HUES6 (cell line): ENCODE measurements around the gene COL27A1.

Experiments
- H3K27ac ChIP-seq: 2 replicates; pipeline ENCODE4 v1.7.0; 2013; ENCODE audit warnings: low read depth, mild to moderate bottlenecking, low read length, inconsistent platforms
- H3K27me3 ChIP-seq: 2 replicates; pipeline ENCODE4 v1.6.1; 2013; ENCODE audit warnings: low read length; ENCODE audit not compliant: control insufficient read depth, insufficient read depth
- H3K36me3 ChIP-seq: 2 replicates; pipeline ENCODE4 v1.6.1; 2013; ENCODE audit warnings: low read length; ENCODE audit not compliant: control insufficient read depth, insufficient read depth
- H3K4me1 ChIP-seq: 2 replicates; pipeline ENCODE4 v1.6.1; 2013; ENCODE audit warnings: low read length; ENCODE audit not compliant: control insufficient read depth, insufficient read depth
- H3K4me3 ChIP-seq: 2 replicates; pipeline ENCODE4 v1.5.1; 2013; ENCODE audit warnings: low read depth, low read length
- H3K9ac ChIP-seq: one replicate; pipeline ENCODE4 v1.6.1; 2013; ENCODE audit warnings: mild to moderate bottlenecking, low read length
- H3K9me3 ChIP-seq: 2 replicates; pipeline ENCODE4 v1.6.1; 2013; ENCODE audit warnings: low read depth, low read length; ENCODE audit not compliant: control insufficient read depth, insufficient read depth

COL27A1 gene

GRCh38 chr9:114235033-114235661 lies 79.8 kb downstream of the COL27A1 start:
- H3K36me3 ChIP-seq, result no peaks in the 10 kb centered on the region
- H3K27me3 ChIP-seq, result no peaks in the 10 kb centered on the region
- H3K9ac ChIP-seq, result no peak overlapping the region
- no peak overlapping the region for H3K27ac ChIP-seq
- no peaks in the 10 kb centered on the region for H3K9me3 ChIP-seq
- H3K4me3 ChIP-seq, result no peak overlapping the region
- no peaks in the 10 kb centered on the region for H3K4me1 ChIP-seq

DNA sequence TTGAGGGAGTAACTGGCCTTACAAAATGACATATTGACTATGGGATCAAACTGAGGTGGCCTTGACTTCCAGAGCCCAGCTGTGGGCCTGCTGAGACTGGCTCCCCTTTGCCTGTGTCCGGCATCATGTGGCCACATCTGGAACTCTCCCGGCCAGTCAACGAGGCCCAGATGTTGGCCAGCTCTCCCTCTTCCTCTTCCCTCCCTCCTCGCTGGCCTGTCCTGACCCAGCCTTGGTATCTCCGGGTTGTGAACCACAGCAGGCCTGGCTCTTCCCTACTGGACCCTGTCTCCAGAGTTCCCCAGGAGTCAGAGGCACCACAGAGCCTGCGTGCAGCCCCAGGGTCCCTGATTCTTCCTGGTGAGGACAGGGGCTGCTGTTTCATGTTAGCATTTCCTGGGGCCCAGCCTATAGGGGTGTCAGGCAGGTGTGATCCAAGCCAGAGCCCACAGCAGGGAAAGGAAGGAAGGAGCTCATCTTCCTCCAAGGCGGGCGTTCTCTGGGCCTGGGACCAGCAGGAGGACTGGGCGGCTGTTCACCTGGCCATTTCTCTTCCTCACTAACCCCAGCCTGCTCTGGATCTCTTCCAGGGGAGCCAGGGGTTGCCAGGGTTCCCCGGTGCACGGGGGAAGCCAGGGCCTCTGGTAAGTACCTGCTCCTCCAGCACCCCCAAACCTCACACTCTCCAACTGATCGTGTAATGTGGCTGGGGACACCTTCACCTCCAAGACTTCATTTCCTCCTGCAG lies 81.2 kb downstream of the COL27A1 start:
- Histone ChIP-seq H3K4me3 (no peak overlapping the region), H3K36me3 (peaks cover 4% of the 10 kb centered on the region; the same call in 1 of the 2 replicates), H3K4me1 (no peaks in the 10 kb centered on the region), H3K9ac (no peak overlapping the region), H3K27ac (no peak overlapping the region), H3K27me3 (no peaks in the 10 kb centered on the region), H3K9me3 (no peaks in the 10 kb centered on the region)

DNA sequence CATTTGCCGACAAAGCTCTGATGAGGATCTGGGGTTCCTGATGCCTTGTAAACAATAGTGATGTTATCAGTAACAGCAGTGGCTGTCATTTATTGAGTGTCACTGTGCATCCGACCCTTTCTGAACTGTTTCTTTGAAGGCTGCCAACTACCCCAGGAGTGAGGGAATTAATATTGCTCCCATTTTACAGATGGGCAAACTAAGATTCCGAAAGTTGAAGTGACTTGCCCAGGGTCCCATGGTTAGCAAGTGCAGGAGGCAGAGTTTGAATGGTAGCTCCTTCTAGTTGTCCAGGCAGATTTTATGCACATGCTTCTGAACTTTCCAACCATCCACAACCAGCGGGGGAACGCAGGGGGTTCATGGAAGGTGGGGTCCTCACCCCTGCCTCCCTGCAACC lies 81.9 kb downstream of the COL27A1 start:
- no peak overlapping the region for H3K27ac ChIP-seq
- H3K9ac ChIP-seq, result no peak overlapping the region
- H3K4me3 ChIP-seq, result no peak overlapping the region
- H3K36me3 ChIP-seq, result peaks cover 8% of the 10 kb centered on the region
- no peaks in the 10 kb centered on the region for H3K27me3 ChIP-seq
- no peaks in the 10 kb centered on the region for H3K4me1 ChIP-seq
- no peaks in the 10 kb centered on the region for H3K9me3 ChIP-seq

- peaks cover 11% of the 10 kb centered on the region for H3K36me3 ChIP-seq
Measured at GRCh38 chr9:114237781-114238180, 82.4 kb downstream of the COL27A1 start.

GRCh38 chr9:114238472-114238871 lies 83.1 kb downstream of the COL27A1 start:
- H3K9ac ChIP-seq, result no peak overlapping the region
- H3K27ac ChIP-seq, result no peak overlapping the region
- H3K27me3 ChIP-seq, result no peaks in the 10 kb centered on the region
- peaks cover 11% of the 10 kb centered on the region for H3K36me3 ChIP-seq
- H3K9me3 ChIP-seq, result no peaks in the 10 kb centered on the region
- H3K4me3 ChIP-seq, result no peak overlapping the region
- no peaks in the 10 kb centered on the region for H3K4me1 ChIP-seq

More at GRCh38 chr9:114237781-114238180, 82.4 kb downstream of the COL27A1 start:
- Histone ChIP-seq H3K9me3 (no peaks in the 10 kb centered on the region), H3K27me3 (no peaks in the 10 kb centered on the region), H3K9ac (no peak overlapping the region), H3K4me3 (no peak overlapping the region), H3K27ac (no peak overlapping the region), H3K4me1 (no peaks in the 10 kb centered on the region)

DNA sequence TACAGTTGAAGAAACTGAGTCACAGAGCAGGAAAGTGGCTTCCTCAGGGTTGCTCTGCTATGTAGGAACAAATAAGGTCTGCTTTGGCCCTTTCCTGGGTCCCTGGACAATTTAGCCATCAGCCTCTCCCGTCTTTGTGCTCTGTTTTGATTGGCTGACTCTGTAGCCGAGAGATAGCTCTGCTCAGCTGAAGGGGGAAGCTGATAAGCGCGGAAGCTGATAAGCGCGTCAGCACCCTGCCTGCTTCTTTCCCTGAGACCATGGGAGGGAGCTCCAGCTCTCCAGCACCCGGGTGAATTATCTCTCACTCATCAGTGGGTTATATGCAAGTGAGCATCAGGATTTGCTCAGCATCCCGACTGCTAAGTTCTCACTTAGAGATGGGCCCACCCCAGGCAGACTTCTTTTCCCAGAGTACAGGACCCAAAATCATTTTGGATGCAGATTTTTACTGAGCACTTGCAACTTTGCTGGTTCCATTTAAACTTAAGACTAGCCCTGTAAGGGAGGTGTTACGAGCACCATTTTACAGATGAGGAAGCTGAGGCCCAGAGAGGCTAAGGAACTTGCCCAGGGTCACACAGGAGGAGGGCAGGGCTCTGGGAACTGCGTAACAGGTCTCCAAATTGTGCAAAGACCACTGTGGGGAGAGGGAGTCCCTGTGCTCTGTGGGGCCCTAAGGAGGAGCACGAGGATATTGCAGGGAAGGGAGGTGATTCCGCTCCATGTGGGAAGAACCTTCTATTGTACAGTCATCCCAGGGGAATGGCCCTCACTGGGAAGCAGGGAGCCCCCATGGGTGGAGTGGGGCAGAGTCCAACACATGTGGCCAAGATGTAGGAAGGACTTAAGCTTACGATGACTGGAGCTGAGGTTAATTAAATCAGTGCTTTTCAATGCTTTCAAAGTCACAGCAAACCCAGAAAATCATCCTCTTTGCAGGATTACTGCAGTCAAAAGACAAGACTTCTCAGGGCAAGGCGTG lies 83.8 kb downstream of the COL27A1 start:
- Histone ChIP-seq H3K9ac (no peak overlapping the region), H3K36me3 (peaks cover 13% of the 10 kb centered on the region), H3K9me3 (no peaks in the 10 kb centered on the region), H3K27ac (no peak overlapping the region), H3K4me3 (no peak overlapping the region), H3K27me3 (no peaks in the 10 kb centered on the region), H3K4me1 (no peaks in the 10 kb centered on the region)

DNA sequence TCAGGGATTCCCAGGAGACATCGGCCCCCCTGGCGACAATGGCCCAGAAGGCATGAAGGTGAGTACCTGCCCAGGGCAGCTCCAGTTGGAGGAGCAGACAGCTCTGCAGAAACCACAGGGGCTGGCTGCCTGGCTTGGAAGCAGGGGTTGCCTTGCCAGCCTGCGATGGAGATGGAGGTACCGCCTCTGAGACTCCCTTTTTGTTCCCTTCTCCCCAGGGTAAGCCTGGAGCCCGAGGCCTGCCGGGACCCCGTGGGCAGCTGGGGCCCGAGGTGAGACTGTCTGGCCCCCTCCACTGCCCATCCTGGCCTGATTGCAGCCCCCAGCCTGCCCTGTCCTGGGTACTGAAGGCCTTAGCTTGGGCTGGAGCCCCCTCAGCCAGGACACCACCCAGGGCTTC lies 84.9 kb downstream of the COL27A1 start:
- Histone ChIP-seq H3K9ac (no peak overlapping the region), H3K4me3 (no peak overlapping the region), H3K36me3 (peaks cover 13% of the 10 kb centered on the region), H3K4me1 (no peaks in the 10 kb centered on the region), H3K27me3 (no peaks in the 10 kb centered on the region), H3K9me3 (no peaks in the 10 kb centered on the region), H3K27ac (no peak overlapping the region)

GRCh38 chr9:114240647-114241558 lies 85.6 kb downstream of the COL27A1 start:
- H3K36me3 ChIP-seq, result peaks cover 13% of the 10 kb centered on the region
- H3K9me3 ChIP-seq, result no peaks in the 10 kb centered on the region
- no peak overlapping the region for H3K9ac ChIP-seq
- H3K27ac ChIP-seq, result no peak overlapping the region
- no peak overlapping the region for H3K4me3 ChIP-seq
- H3K4me1 ChIP-seq, result no peaks in the 10 kb centered on the region
- H3K27me3 ChIP-seq, result no peaks in the 10 kb centered on the region

- H3K9ac ChIP-seq, result no peak overlapping the region
- peaks cover 13% of the 10 kb centered on the region for H3K36me3 ChIP-seq
- no peak overlapping the region for H3K27ac ChIP-seq
- H3K9me3 ChIP-seq, result no peaks in the 10 kb centered on the region
- H3K27me3 ChIP-seq, result no peaks in the 10 kb centered on the region
- H3K4me1 ChIP-seq, result no peaks in the 10 kb centered on the region
- no peak overlapping the region for H3K4me3 ChIP-seq
Measured at GRCh38 chr9:114242837-114243236, 87.5 kb downstream of the COL27A1 start.

- no peaks in the 10 kb centered on the region for H3K4me1 ChIP-seq
- H3K27ac ChIP-seq, result no peak overlapping the region
- H3K36me3 ChIP-seq, result peaks cover 13% of the 10 kb centered on the region
- no peaks in the 10 kb centered on the region for H3K9me3 ChIP-seq
- H3K4me3 ChIP-seq, result no peak overlapping the region
- no peak overlapping the region for H3K9ac ChIP-seq
- H3K27me3 ChIP-seq, result no peaks in the 10 kb centered on the region
Measured at GRCh38 chr9:114243240-114243639, 87.9 kb downstream of the COL27A1 start.
